GM18519 (cell line): ENCODE results near the gene ERV3-1.
A peak's percentile ranks its signal among the peaks of the same experiment; 100 is the strongest.
"Not testable (repeated sequence)": the region's sequence is repeated elsewhere in the genome, so short reads cannot be mapped to it uniquely, and the experiment has no call there.

ENCODE experiments used
- ATAC-seq: cut with Tn5 transposase; IDR thresholded peaks from one replicate; pipeline ENCODE4 v1.9.1; 2021; ENCODE audit warnings: mild to moderate bottlenecking, moderate library complexity; ENCODE audit not compliant: unreplicated experiment, low FRiP score

ERV3-1 gene

DNA sequence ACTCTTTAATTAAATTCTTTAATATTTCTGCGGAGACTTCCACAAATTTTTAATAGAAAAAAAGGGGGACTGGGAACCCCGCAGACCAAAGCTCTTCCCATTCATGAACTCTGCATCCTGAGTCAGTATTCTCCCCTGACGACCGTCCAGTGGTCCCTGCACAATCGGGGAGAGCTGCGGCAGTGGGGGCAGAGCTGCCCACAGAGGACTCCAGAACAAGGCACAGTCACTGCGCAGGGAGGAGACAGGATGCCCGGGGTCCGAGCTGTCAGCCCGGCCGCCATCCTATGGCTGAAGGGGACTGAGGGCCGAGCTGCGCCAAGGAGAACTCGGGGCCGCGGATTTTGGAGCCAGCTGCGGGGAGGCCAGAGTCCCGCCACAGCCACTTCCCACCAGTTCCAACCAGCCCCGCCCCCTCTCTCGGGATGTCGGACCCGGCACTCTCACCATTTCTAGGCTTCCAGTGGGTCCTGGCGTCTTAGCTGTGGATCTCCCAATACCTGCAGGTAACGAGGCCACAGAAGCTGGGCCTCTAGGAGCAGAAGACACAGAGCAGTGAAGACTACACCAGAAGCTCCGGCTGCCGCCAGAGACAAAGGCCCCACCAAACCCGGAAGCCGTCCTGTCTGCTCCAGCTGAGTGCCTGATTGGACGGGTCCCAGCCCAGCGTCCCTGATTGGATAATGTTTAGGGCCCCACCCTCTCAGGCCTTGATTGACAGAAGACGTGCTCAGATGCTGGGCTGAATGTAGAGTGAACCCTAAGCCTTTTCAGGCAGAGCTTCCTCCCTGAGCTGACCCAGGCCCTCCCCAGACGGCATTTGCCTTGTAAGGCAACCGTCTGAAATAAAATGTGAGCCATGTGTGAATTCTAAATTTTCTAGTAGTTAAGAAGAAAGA lies at the start of gene ERV3-1:
Gene ERV3-1, minus strand, starts transcription at position 594 of the 899 bp plus-strand sequence. CDS start 13,661 bp downstream, outside the sequence.
- peak; percentile 99 for ATAC-seq

GRCh38 chr7:65055786-65056185 lies 49.3 kb upstream of the ERV3-1 start:
- not testable (repeated sequence) for ATAC-seq

- ATAC-seq: not testable (repeated sequence)
These were observed 48.0 kb upstream of the ERV3-1 start for GRCh38 chr7:65054466-65054994.

GRCh38 chr7:65051654-65052053 lies 45.2 kb upstream of the ERV3-1 start:
- not testable (repeated sequence) for ATAC-seq

- not testable (repeated sequence) for ATAC-seq
These were observed 44.7 kb upstream of the ERV3-1 start for GRCh38 chr7:65051139-65051538.

GRCh38 chr7:65046329-65046728 lies 39.8 kb upstream of the ERV3-1 start:
- ATAC-seq: not testable (repeated sequence)

DNA sequence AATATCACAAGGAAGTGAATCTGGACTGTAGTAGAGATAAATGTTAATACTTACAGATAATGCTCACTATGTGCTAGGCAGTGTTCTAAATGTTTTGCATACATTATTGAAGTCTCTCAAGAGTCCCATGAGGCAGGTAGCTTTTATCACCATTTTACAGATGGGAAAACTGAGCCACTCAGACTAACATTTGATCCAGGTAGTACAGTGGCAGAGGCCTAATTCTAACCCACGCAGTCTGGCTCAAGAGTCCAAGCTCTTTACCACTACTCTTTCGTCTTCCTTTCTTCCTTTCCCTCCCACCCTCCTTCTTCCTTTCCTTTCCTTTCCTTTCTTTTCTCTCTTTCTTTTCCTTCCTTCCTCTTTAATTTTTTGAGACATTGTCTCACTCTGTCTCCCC lies 39.1 kb upstream of the ERV3-1 start:
- ATAC-seq: not testable (repeated sequence)

- not testable (repeated sequence) for ATAC-seq
These were observed 32.3 kb upstream of the ERV3-1 start for GRCh38 chr7:65038767-65039166.

DNA sequence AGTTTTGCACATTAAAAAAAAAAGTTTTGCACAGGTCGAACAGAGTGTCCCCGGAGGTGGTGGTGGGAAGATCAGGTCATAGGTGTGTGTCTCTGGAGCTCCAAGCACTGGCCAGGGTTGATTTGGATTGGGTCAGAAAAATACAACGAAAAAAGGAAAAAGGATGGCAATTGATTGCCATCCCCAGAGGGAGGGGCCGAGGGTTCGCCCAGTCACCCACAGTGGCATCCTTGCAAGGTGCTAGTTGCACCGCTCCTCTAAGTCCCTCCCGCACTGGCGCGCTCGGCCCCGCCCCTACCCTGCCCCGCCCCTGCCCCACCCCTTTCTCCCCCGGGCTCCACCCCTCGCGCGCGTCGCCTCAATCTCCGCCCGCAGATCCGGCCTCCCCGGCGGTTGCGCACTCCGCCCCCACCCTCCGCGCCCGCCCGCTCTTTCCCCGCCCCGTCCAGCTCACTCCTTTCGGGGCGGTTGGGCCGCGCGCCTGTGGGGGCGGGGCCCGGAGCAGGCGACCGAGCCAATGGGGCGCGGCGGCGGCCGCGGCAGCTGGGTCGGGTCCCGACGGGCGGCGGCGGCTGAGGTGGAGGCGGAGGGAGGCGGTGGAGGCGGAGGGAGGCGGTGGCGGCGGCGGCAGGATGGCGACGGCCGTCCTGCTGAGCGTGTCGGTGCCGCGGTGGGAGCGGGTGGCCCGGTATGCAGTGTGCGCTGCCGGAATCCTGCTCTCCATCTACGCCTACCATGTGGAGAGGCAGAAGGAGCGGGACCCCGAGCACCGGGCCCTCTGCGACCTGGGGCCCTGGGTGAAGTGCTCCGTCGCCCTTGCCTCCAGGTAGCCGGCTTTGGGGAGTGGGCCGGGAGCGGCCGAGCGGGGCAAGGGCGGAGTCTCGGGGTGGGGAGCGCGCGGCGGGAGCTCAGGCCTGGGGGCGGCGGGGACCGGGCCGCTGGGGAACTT lies 31.5 kb upstream of the ERV3-1 start:
- peak; percentile 87 for ATAC-seq

DNA sequence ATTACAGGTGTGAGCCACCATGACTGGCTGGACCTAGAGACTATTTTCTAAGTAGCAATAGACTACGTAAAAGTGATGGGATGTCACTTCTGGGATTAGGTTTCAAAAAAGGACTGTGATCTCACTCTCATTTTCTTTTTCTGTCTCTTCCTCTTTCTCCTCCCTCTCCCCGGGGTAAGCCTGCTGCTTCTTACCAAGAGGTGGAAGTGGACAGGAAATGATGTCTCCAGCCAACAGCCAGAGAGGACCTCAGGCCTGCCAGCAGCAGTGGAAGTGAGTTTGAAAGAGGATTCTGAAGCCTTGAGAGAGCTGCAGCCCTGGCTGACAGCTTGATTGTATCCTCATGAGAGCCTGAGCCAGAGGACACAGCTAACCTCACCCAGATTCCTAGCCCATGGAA lies 30.0 kb upstream of the ERV3-1 start:
- ATAC-seq: not testable (repeated sequence)

DNA sequence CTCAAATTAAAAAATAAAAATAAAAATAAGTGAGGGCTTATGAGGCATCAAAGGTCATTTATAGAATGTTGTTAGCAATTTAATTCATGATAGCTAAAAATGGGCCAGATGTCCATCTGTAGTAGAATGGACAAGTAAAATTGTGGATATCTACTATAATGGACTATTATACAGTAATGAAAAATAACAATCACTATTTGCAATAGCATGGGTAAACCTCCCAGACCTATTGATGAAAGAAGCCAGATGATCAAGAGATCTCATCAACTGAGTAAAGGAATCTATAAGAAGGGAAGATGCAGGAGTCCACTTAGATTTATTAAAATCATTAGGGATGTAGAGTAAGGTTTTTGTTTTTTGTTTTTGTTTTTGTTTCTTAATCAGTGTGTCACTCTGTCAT lies 29.0 kb upstream of the ERV3-1 start:
- not testable (repeated sequence) for ATAC-seq

GRCh38 chr7:65034120-65034782 lies 27.8 kb upstream of the ERV3-1 start:
- ATAC-seq: not testable (repeated sequence)

DNA sequence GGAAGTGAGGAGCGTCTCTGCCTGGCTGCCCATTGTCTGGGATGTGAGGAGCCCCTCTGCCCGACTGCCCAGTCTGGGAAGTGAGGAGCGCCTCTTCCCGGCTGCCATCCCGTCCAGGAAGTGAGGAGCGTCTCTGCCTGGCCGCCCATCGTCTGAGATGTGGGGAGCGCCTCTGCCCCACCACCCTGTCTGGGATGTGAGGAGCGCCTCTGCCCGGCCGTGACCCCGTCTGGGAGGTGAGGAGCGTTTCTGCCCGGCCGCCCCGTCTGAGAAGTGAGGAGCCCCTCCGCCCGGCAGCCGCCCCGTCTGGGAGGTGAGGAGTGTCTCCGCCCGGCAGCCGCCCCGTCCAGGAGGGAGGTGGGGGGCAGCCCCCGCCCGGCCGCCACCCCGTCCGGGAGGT lies 26.9 kb upstream of the ERV3-1 start:
- not testable (repeated sequence) for ATAC-seq

DNA sequence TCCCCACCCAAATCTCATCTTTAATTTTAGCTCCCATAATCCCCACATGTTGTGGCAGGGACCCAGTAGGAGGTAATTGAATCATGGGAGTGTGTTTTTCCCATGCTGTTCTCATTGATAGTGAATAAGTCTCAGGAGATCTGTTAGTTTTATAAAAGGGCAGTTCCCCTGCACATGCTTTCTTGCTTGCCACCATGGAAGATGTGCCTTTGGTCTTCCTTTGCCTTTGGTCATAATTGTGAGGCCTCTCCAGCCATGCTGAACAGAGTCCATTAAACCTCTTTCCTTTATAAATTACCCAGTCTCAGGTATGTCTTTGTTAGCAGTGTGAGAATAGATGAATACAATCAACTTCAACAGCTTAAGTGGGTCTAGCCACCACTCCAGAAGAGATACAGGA lies 18.5 kb upstream of the ERV3-1 start:
- not testable (repeated sequence) for ATAC-seq

- ATAC-seq: not testable (repeated sequence)
These were observed 14.5 kb upstream of the ERV3-1 start for GRCh38 chr7:65020978-65021377.

GRCh38 chr7:65009881-65010280 lies 3.4 kb upstream of the ERV3-1 start:
- ATAC-seq: not testable (repeated sequence)

GRCh38 chr7:65009394-65009793 lies 2.9 kb upstream of the ERV3-1 start:
- ATAC-seq: not testable (repeated sequence)

DNA sequence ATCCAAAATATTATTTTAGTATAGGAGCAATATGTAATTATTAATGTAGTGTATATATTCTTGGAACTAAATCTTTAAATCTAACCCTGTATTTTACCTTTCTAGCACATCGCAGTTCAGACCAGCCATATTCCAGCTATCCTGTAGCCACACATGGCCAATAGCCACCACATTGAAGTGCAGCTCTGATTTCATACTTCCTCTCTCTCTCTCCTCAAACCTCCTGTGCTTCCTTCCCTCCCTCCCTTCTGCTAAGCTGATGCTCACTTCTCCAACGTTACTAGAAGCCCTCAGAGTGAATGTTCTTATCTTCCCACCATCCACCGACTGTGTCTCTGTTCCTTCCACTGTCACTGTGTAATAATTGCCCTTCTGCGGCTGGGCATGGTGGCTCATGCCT lies 549 bp upstream of the ERV3-1 start:
- peak; percentile 0 for ATAC-seq

DNA sequence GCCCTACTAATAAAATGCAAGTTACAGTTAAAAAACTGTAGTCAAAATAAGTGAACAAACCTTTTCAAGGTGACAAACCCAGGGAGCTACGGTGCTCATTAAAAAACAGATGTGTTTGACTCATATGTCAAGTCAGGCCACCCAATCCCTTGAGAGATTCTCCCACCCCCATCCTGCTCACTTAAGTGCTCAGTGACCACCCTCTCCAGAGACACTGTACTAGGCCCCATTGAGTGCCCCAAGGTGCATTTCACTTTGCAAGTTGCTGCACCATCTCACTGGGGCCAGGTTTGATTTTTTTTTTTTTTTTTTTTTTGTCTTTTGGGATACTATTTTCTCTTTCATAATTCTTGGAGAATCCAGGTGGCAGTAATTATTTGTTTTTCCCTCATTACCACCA lies 1.9 kb downstream of the ERV3-1 start:
- no peak for ATAC-seq

DNA sequence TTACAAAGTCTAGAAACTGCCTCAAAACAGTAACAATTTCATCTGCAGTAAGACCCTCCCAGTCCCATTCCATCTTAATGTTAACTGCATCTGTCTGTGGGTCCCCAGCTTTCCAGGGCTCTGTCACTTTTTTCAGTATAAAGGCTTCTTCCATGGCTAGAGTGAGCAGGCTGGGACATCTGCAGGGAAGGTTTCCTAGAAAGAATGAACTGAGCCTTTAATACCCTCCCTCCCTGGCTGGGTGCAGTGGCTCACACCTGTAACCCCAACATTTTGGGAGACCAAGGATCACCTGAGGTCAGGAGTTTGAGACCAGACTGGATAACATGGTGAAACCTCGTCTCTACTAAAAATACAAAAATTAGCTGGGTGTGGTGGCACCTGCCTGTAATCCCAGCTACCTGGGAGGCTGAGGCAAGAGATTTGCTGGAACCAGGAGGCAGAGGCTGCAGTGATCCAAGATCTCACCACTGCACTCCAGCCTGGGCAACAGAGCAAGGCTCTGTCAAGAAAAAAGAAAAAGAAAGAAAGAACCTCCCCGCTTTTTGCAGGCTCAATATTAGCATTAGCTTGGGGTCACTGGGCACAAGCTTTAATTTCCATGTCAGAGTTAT lies 3.4 kb downstream of the ERV3-1 start:
- ATAC-seq: no peak
